Keratinocyte (primary cell): ENCODE measurements around the gene IFI27L2.

Experiments
- CTCF ChIP-seq, 3 experiments: IDR thresholded peaks in 1 of 3; conservative IDR thresholded peaks in 1 of 3; optimal IDR thresholded peaks in 1 of 3; 2 replicates in 2 of 3; 3 replicates in 1 of 3; pipeline versions ENCODE3 to v1.5.1; 2011; ENCODE audit warnings: low read length in 3 of 3, mild to moderate bottlenecking in 3 of 3, moderate library complexity in 2 of 3, control low read depth in 1 of 3, inconsistent platforms in 1 of 3; ENCODE audit not compliant: insufficient read depth in 2 of 3; ENCODE audit errors: extremely low read depth in 1 of 3
- EZH2 ChIP-seq: IDR thresholded peaks from one replicate; pipeline ENCODE4 v1.6.1; 2012; ENCODE audit warnings: inconsistent platforms, mild to moderate bottlenecking, low read length, moderate library complexity

GRCh38 chr14:94124582-94125377, 4.6 kb downstream of the IFI27L2 start:
- no peak for TF ChIP-seq CTCF (optimal IDR thresholded peaks at IDR 0.05 in 1 of 3, IDR thresholded peaks at IDR 0.05 in 1 of 3, conservative IDR thresholded peaks at IDR 0.05 in 1 of 3; ENCODE audit: extremely low read depth in 1 of 3, insufficient read depth in 2 of 3, low read length in 3 of 3)
- no peak for TF ChIP-seq EZH2
